B cell (primary cell): ENCODE measurements around the gene CCR3.

Source experiments
- EZH2 ChIP-seq: IDR thresholded peaks from 2 replicates; pipeline ENCODE4 v1.6.1; 2012; ENCODE audit warnings: borderline replicate concordance, low read depth, mild to moderate bottlenecking, moderate library complexity, low read length; ENCODE audit not compliant: insufficient read depth, poor library complexity, severe bottlenecking
- TF ChIP-seq, protein P1 (sequence below): fragments of 200-600 bp; IDR thresholded peaks from one replicate; pipeline ENCODE4 v1.8.0; 2022; ENCODE audit warnings: antibody characterized with exemption, mild to moderate bottlenecking

DNA sequence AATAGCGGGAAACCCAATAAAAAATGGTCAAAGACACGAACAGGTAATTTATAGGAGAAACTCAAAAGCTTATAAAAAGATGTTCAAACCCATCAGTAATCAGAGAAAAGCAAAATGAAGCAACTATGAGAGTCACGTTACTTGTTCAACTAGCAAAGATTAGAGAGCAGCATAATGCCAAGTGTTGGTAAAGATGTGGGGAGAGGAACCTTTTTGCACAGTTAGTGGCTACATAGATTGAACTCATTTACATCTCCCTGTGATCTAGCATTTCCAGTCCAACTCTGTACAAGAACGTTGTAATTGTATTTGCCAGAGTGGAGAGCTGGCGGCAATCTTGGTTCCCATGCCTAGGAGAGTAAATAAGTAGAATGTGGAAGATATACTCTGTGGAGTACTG, 49.3 kb upstream of the CCR3 start:
- TF ChIP-seq, protein P1, sequence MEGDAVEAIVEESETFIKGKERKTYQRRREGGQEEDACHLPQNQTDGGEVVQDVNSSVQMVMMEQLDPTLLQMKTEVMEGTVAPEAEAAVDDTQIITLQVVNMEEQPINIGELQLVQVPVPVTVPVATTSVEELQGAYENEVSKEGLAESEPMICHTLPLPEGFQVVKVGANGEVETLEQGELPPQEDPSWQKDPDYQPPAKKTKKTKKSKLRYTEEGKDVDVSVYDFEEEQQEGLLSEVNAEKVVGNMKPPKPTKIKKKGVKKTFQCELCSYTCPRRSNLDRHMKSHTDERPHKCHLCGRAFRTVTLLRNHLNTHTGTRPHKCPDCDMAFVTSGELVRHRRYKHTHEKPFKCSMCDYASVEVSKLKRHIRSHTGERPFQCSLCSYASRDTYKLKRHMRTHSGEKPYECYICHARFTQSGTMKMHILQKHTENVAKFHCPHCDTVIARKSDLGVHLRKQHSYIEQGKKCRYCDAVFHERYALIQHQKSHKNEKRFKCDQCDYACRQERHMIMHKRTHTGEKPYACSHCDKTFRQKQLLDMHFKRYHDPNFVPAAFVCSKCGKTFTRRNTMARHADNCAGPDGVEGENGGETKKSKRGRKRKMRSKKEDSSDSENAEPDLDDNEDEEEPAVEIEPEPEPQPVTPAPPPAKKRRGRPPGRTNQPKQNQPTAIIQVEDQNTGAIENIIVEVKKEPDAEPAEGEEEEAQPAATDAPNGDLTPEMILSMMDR, result no peak
- no peak for TF ChIP-seq EZH2
